Measurements from ENCODE around the gene CCPG1. TPM values are rescaled to one million over a fixed set of nuclear protein-coding genes. Genes with fewer than 3 reads are reported as not detected.
A peak's percentile ranks its signal among the peaks of the same experiment; 100 is the strongest.

Gene CCPG1
- total RNA-seq, 1 experiment from 2014 or later = 27.5 TPM

GRCh38 chr15:55398243-55398642 lies 9.9 kb downstream of the CCPG1 start:
- H3K27ac ChIP-seq (ENCODE audit: low read depth, low read length, poor library complexity, severe bottlenecking) = no peak overlapping the region
- no peaks in the 10 kb centered on the region for H3K27me3 ChIP-seq (replicated peaks; ENCODE audit: insufficient read depth, low read depth, low read length, poor library complexity)
- POLR2A ChIA-PET (ENCODE audit: low non-redundant PET) = no interaction called here
- no peak for DNase-seq (ENCODE audit: low spot score)
- intact Hi-C loops (cut with micrococcal nuclease; ENCODE audit: unreplicated experiment) = no loop called here
- TF ChIP-seq, protein P1, sequence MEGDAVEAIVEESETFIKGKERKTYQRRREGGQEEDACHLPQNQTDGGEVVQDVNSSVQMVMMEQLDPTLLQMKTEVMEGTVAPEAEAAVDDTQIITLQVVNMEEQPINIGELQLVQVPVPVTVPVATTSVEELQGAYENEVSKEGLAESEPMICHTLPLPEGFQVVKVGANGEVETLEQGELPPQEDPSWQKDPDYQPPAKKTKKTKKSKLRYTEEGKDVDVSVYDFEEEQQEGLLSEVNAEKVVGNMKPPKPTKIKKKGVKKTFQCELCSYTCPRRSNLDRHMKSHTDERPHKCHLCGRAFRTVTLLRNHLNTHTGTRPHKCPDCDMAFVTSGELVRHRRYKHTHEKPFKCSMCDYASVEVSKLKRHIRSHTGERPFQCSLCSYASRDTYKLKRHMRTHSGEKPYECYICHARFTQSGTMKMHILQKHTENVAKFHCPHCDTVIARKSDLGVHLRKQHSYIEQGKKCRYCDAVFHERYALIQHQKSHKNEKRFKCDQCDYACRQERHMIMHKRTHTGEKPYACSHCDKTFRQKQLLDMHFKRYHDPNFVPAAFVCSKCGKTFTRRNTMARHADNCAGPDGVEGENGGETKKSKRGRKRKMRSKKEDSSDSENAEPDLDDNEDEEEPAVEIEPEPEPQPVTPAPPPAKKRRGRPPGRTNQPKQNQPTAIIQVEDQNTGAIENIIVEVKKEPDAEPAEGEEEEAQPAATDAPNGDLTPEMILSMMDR (conservative IDR thresholded peaks at IDR 0.05; ENCODE audit: low read depth, low read length) = no peak
- TF ChIP-seq EZH2 (IDR thresholded peaks at IDR 0.05; ENCODE audit: borderline replicate concordance, low read depth, low read length, poor library complexity, severe bottlenecking) = no peak
- peaks cover 20% of the 10 kb centered on the region for H3K4me1 ChIP-seq (ENCODE audit: insufficient read depth, low read length, poor library complexity, severe bottlenecking)
- H3K4me3 ChIP-seq (ENCODE audit: low read depth, low read length, poor library complexity, severe bottlenecking) = no peak overlapping the region
- BruUV-seq (replicated peaks) = no TSS peak
- CTCF ChIA-PET = no interaction called here
- no peaks in the 10 kb centered on the region for H3K36me3 ChIP-seq (ENCODE audit: insufficient read depth, low read length, poor library complexity, severe bottlenecking)
- H3K9me3 ChIP-seq (ENCODE audit: low read depth, low read length, poor library complexity, severe bottlenecking) = no peaks in the 10 kb centered on the region

- H3K36me3 ChIP-seq (ENCODE audit: insufficient read depth, low read length, poor library complexity, severe bottlenecking) = no peaks in the 10 kb centered on the region
- no peaks in the 10 kb centered on the region for H3K27me3 ChIP-seq (replicated peaks; ENCODE audit: insufficient read depth, low read depth, low read length, poor library complexity)
- no peak for TF ChIP-seq EZH2 (IDR thresholded peaks at IDR 0.05; ENCODE audit: borderline replicate concordance, low read depth, low read length, poor library complexity, severe bottlenecking)
- TF ChIP-seq, protein P1 (conservative IDR thresholded peaks at IDR 0.05; ENCODE audit: low read depth, low read length) = no peak
- BruUV-seq (replicated peaks) = no TSS peak
- no peaks in the 10 kb centered on the region for H3K9me3 ChIP-seq (ENCODE audit: low read depth, low read length, poor library complexity, severe bottlenecking)
- intact Hi-C loops (cut with micrococcal nuclease; ENCODE audit: unreplicated experiment) = no loop called here
- H3K4me1 ChIP-seq (ENCODE audit: insufficient read depth, low read length, poor library complexity, severe bottlenecking) = no peaks in the 10 kb centered on the region
- peak; percentile 3 for DNase-seq (ENCODE audit: low spot score)
- H3K27ac ChIP-seq (ENCODE audit: low read depth, low read length, poor library complexity, severe bottlenecking) = no peak overlapping the region
- ChIA-PET POLR2A (ENCODE audit: low non-redundant PET) (no interaction called here), CTCF (no interaction called here)
- H3K4me3 ChIP-seq (ENCODE audit: low read depth, low read length, poor library complexity, severe bottlenecking) = no peak overlapping the region
Observed at GRCh38 chr15:55394694-55395093, 13.5 kb downstream of the CCPG1 start.

DNA sequence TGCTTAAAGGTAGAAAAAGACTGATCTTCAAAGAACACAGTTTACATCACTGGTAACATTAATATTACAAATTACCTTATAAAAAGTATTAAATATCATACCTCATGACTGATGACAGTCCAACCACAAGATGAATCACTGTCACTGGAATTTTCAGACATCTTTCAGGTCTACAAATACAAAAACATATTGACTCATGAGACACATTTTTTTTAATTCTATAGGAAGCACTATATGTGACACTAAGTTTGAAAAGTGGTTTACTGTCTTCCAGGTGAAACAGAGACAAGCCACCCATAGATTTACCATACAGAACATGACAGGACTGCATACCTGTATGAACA lies 18.9 kb downstream of the CCPG1 start:
- Histone ChIP-seq H3K27ac (ENCODE audit: low read depth, low read length, poor library complexity, severe bottlenecking) (no peak overlapping the region), H3K9me3 (ENCODE audit: low read depth, low read length, poor library complexity, severe bottlenecking) (no peaks in the 10 kb centered on the region), H3K27me3 (replicated peaks; ENCODE audit: insufficient read depth, low read depth, low read length, poor library complexity) (no peaks in the 10 kb centered on the region), H3K36me3 (ENCODE audit: insufficient read depth, low read length, poor library complexity, severe bottlenecking) (no peaks in the 10 kb centered on the region), H3K4me1 (ENCODE audit: insufficient read depth, low read length, poor library complexity, severe bottlenecking) (no peaks in the 10 kb centered on the region), H3K4me3 (ENCODE audit: low read depth, low read length, poor library complexity, severe bottlenecking) (no peak overlapping the region)
- no TSS peak for BruUV-seq (replicated peaks)
- CTCF ChIA-PET = no interaction called here
- intact Hi-C loops (cut with micrococcal nuclease; ENCODE audit: unreplicated experiment) = no loop called here
- no peak for DNase-seq (ENCODE audit: low spot score)
- POLR2A ChIA-PET (ENCODE audit: low non-redundant PET) = no interaction called here
- TF ChIP-seq, protein P1 (conservative IDR thresholded peaks at IDR 0.05; ENCODE audit: low read depth, low read length) = no peak
- no peak for TF ChIP-seq EZH2 (IDR thresholded peaks at IDR 0.05; ENCODE audit: borderline replicate concordance, low read depth, low read length, poor library complexity, severe bottlenecking)
